ENCODE measurements around the gene ENPP4. TPM values are rescaled to one million over a fixed set of nuclear protein-coding genes. Genes with fewer than 3 reads are reported as not detected.
A peak's percentile ranks its signal among the peaks of the same experiment; 100 is the strongest.
"Not testable (repeated sequence)": the region's sequence is repeated elsewhere in the genome, so short reads cannot be mapped to it uniquely, and the experiment has no call there.

Gene ENPP4, protein sequence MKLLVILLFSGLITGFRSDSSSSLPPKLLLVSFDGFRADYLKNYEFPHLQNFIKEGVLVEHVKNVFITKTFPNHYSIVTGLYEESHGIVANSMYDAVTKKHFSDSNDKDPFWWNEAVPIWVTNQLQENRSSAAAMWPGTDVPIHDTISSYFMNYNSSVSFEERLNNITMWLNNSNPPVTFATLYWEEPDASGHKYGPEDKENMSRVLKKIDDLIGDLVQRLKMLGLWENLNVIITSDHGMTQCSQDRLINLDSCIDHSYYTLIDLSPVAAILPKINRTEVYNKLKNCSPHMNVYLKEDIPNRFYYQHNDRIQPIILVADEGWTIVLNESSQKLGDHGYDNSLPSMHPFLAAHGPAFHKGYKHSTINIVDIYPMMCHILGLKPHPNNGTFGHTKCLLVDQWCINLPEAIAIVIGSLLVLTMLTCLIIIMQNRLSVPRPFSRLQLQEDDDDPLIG
- polyA plus RNA-seq (2013, experiment 1 of 2; ENCODE audit: insufficient read length), result 0.22 TPM
- 0.25 TPM for polyA plus RNA-seq (2013, experiment 2 of 2; ENCODE audit: insufficient read length)

DNA sequence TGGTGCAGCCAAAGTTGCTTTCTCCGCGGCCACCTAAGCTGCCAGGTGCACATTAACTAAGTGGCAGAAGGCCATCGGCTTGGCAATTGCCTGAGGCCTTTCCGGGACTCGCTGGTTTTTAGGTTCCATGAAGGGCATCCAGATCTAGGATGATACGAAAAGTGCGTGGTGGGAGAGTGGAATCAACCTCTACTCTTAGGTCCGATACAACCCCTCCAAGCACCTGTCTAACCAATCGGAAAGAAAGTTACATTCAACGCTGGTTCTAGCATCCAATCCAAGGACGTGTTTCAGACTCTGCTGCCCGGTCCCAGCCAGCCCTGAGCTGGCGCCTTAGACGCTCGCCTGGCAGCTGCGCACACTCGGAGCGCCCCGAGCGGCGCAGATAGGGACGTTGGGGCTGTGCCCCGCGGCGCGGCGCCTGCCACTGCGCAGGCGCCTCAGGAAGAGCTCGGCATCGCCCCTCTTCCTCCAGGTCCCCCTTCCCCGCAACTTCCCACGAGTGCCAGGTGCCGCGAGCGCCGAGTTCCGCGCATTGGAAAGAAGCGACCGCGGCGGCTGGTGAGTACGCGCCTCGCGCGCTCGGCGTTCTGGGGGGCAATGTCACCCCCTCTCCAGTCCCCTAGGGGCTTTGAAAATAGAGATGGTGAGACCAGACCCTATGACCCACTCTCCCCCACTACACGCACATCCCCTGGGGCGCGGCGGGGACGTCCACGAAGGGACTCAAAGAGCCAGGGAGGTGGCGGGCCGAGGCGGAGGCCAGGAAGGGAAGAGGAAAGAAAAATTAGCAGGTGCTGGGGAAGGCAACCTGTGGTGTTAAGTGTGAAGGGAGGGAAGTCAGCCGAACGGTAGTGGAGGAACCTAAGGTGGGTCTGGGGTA lies at the start of gene ENPP4:
TSS of gene ENPP4 (plus strand) at position 361 of the 883 bp plus-strand sequence. CDS start 9,595 bp downstream, outside the sequence.
- peak; percentile 44 for DNase-seq

DNA sequence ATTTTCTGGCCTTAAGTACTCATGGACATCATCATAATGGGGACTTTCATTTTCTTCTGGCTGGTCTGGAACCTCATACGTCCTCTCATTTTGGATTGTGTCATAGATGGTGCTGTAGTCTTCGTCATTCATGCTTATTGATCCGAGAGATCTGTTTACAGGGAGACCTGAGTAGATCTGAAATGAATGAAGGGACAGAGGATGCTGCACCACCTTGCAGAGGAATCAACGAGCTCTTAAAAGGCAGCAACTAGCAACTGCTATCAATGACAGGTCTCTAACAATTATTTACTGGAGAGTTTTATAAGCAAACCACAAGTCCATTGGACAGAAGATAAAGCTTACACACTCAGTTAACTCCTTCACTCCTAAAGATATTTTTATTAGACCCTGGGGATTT lies 49.7 kb upstream of the ENPP4 start:
- DNase-seq, result no peak

DNA sequence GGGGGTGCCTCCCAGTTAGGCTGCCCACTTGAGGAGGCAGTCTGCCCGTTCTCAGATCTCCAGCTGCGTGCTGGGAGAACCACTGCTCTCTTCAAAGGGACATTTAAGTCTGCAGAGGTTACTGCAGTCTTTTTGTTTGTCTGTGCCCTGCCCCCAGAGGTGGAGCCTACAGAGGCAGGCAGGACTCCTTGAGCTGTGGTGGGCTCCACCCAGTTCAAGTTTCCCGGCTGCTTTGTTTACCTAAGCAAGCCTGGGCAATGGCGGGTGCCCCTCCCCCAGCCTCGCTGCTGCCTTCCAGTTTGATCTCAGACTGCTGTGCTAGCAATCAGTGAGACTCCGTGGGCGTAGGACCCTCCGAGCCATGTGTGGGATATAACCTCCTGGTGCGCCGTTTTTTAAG lies 44.1 kb upstream of the ENPP4 start:
- DNase-seq, result not testable (repeated sequence)

GRCh38 chr6:46090115-46091079 lies 39.4 kb upstream of the ENPP4 start:
- peak; percentile 48 for DNase-seq

DNA sequence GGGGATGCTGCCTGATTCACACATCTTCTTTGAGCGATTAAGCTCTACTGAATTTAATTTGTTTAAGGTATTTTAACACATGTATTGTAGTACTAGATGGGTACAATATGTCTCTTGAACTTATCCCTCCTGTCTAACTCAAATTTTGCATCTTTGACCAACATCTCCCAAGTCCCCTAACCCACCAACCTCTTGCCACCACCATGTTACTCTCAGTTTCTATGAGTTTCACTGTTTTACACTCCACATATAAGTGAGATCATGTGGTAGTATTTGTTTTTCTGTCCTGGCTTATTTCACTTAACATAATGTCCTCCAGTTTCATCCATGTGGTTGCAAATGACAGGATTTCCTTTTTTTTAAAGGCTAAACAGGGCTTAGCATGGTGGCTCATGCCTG lies 38.7 kb upstream of the ENPP4 start:
- no peak for DNase-seq

- DNase-seq, result no peak
These were observed 34.5 kb upstream of the ENPP4 start for GRCh38 chr6:46095251-46095650.

GRCh38 chr6:46097366-46097765 lies 32.4 kb upstream of the ENPP4 start:
- DNase-seq, result no peak

GRCh38 chr6:46098678-46099077 lies 31.1 kb upstream of the ENPP4 start:
- no peak for DNase-seq

GRCh38 chr6:46099952-46100351 lies 29.8 kb upstream of the ENPP4 start:
- DNase-seq, result no peak

DNA sequence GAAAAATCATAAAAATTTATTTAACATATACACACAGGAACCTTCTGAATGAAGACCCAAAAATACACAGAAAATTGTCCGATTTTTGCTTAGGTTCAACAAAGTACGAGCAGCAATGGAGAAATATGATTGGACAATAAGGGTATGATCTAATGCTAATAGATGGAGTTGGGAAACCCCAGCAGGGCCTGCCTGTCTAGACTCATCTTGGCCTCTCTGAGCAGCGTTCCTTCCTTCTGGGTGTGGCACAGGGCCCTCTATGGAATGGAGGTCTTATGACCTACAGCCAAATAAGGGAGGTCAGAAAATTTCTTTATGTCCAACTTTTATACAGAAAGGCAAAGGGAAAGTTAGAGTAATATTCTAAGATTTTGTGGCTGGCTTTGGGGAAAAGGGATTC lies 27.7 kb upstream of the ENPP4 start:
- DNase-seq, result no peak

DNA sequence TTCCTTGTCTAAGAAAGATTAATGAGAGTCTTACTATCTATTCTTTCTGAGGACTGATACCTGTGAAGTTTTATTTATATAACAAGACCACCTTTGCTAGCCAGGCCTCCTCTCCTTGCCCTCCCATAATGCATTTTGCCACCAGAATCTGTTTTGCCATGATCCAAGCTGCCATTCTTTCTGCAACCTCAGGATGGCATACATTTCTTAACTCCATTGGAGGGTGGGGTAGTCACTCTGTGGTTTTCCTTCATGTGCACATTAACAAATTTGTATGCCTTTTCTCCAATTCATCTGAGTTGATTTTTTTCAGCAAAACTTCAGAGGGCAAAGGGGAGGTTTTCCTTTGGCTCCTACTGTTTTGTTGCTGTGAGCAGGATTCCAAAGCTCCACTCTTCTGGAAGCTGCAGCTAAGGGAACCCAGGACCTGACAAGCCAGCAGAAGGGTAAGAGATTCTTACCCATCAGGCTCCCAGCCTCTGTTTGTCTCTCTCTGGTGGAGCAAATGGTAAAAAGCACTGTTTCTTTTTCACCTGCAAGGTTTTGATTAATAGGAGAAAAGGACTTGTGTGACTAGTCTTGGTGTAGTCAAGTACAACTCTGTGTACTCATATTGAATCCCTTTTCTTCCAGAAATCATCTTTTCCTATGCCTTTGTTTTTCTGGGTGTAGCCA lies 26.2 kb upstream of the ENPP4 start:
- DNase-seq, result no peak

DNA sequence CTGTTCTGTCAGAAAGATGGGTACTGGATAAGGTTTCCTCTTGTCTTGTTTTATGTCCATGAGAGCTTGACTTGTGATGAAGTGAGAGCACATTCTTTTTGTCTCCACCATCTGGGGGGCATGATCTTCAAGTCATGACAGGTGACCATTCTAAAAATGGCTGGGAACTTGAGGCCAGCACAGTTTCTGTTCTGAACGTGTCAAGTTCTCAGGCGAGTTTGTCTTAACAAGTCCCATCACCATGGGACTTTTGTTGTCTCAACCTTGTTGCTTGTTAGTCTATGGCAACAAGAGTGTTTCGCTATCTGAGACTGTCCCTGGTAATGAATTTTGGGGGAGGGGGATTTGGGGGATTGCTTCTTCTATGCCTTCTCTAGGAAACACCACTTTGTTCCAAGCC lies 25.6 kb upstream of the ENPP4 start:
- no peak for DNase-seq

DNA sequence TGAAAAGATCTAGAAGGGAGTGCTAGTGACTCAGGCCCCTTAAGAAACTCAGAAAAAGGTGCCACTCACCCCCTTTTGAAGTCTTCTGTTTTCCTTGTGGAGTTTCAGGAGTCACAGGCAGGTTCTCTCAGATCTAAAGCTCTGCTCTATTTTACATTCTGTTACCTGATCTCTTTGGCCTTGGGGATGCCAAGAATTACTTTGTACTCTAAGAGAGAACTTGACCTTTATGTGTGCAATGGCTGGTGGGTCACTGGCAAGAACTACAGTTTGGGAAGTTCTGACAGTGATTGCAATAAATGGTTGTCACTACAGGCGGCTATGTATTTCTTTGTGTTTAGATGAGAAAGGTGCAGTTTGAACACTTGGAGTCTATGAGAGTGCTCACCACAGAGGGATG lies 24.2 kb upstream of the ENPP4 start:
- no peak for DNase-seq

- DNase-seq, result no peak
These were observed 16.4 kb upstream of the ENPP4 start for GRCh38 chr6:46113370-46113769.

GRCh38 chr6:46115634-46116033 lies 14.2 kb upstream of the ENPP4 start:
- DNase-seq, result no peak

GRCh38 chr6:46116289-46116688 lies 13.5 kb upstream of the ENPP4 start:
- no peak for DNase-seq

DNA sequence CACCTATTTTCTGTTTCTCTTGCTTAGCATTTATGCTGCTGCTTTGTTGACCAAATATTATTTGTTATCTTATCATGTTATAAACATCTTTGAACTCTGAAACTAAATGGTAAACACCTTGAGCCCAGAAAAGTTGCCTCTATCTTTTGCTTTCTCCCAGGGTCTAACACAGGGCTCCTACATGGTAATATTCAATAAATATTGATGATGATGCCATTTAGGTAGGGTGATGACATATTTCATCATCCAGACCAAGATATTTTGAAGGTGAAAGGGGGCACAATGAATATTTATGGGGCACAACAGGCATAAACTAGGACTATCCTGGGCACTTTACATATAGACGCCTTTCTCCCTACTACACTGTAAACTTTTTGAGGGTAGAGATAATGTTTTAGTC lies 11.6 kb upstream of the ENPP4 start:
- no peak for DNase-seq

DNA sequence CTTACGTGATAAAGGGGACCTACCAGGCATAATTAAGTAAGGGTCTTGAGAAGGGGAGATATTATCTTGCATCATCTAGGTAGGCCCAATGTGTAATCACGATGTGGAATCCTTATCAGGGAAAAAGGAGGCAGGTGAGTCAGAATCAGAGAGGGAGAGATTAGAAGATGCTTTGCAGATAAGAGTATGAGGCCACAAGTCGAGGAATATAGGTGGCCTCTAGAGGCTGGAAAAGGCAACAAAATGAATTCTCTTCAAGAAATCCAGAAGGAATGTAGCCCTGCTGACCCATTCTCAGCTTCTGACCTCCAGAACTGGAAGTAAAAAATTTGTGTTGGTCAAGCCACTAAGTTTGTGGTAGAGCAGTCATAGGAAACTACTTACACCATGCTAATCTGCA lies 11.0 kb upstream of the ENPP4 start:
- no peak for DNase-seq

- not testable (repeated sequence) for DNase-seq
These were observed 10.1 kb upstream of the ENPP4 start for GRCh38 chr6:46119679-46120078.

- DNase-seq, result no peak
These were observed 1.3 kb upstream of the ENPP4 start for GRCh38 chr6:46128476-46128875.

DNA sequence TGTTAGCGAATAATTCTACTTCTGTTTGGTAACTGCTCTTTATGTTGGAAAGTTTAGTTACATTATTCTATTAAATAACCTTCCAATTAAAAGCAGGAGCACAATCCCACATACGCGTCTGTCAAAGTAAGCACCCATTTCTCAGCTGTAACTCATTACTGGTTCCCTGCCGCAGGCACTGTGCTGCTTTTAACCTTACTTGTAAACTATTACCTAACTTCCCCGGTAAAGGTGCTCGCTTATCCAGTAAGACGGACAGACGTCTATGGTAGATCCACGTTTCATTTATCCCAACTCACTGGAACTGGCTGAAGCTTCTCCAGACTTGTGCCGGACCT lies 529 bp upstream of the ENPP4 start:
- DNase-seq, result no peak

- DNase-seq, result no peak
These were observed 877 bp downstream of the ENPP4 start for GRCh38 chr6:46130666-46131065.
